Thyroid gland (tissue), 4 donors: Measurements from ENCODE around the gene LPIN3.

Source experiments
- POLR2A ChIP-seq, 2 donors: fragments of 450-650 bp; IDR thresholded peaks; one replicate each; pipeline ENCODE4 v1.6.1; 2017; ENCODE audit warnings: antibody characterized with exemption in 2 of 2, mild to moderate bottlenecking in 2 of 2, moderate library complexity in 1 of 2
- TF ChIP-seq, protein P1 (sequence below), 6 experiments: fragments of 200-600 bp in 3 of 6; fragments of 450-650 bp in 3 of 6; sonication (generic) in 3 of 6; IDR thresholded peaks; one replicate each; pipeline ENCODE4 v1.5.1; 2016 to 2019; ENCODE audit warnings: antibody characterized with exemption in 6 of 6, mild to moderate bottlenecking in 2 of 6, inconsistent platforms in 1 of 6, moderate library complexity in 1 of 6

DNA sequence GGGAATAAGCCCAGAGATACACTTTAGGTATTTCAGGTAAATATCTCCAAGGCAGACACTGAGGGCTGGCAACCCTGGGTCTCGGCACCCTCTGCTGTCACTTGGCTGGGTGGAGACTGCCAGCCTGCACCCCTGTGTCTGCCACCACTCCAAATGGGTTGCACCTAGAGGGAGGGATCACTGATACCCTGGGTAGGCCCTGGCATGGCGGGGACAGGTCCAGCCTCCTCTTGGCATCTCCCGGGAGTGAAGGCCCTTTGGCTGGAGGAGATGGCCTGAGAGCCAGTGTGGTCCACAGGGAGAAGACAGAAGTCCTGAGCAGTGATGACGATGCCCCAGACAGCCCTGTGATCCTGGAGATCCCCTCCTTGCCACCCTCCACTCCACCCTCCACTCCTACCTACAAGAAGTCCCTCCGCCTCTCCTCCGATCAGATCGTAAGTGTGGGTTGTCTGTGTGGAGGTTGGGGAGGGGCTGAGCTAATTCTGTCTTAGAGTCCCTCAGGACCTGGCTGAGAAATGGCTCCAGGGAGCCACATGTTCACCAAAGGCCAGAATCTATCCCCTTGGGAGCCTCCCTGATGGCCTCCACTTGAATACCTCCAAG, 15.1 kb downstream of the LPIN3 start:
- no peak for TF ChIP-seq POLR2A (IDR thresholded peaks at IDR 0.05)
- TF ChIP-seq, protein P1, sequence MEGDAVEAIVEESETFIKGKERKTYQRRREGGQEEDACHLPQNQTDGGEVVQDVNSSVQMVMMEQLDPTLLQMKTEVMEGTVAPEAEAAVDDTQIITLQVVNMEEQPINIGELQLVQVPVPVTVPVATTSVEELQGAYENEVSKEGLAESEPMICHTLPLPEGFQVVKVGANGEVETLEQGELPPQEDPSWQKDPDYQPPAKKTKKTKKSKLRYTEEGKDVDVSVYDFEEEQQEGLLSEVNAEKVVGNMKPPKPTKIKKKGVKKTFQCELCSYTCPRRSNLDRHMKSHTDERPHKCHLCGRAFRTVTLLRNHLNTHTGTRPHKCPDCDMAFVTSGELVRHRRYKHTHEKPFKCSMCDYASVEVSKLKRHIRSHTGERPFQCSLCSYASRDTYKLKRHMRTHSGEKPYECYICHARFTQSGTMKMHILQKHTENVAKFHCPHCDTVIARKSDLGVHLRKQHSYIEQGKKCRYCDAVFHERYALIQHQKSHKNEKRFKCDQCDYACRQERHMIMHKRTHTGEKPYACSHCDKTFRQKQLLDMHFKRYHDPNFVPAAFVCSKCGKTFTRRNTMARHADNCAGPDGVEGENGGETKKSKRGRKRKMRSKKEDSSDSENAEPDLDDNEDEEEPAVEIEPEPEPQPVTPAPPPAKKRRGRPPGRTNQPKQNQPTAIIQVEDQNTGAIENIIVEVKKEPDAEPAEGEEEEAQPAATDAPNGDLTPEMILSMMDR (IDR thresholded peaks at IDR 0.05), result no peak
